ENCODE results near the gene CDK17.

- TF ChIP-seq CTCF (IDR thresholded peaks at IDR 0.05) (no peak), ZFX (IDR thresholded peaks at IDR 0.05; ENCODE audit: borderline replicate concordance) (no peak)
Observed at GRCh38 chr12:96240656-96241055, 159.6 kb downstream of the CDK17 start.
